GM12865 (cell line): ENCODE data around the gene TSPEAR.
A peak's percentile ranks its signal among the peaks of the same experiment; 100 is the strongest.

Source experiments
- DNase-seq: peaks from one replicate; pipeline ENCODE4 v3.0.0; 2010; ENCODE audit warnings: low read depth
- H3K4me3 ChIP-seq: 2 replicates; pipeline ENCODE4 v1.5.1; 2011; ENCODE audit warnings: mild to moderate bottlenecking, low read depth, low read length, control low read depth
- TF ChIP-seq, protein P1 (sequence below): IDR thresholded peaks from 2 replicates; pipeline ENCODE4 v1.5.1; 2011; ENCODE audit warnings: low read length, control low read depth, low read depth, inconsistent platforms; ENCODE audit not compliant: insufficient read depth; ENCODE audit errors: missing control alignments

Gene TSPEAR

DNA sequence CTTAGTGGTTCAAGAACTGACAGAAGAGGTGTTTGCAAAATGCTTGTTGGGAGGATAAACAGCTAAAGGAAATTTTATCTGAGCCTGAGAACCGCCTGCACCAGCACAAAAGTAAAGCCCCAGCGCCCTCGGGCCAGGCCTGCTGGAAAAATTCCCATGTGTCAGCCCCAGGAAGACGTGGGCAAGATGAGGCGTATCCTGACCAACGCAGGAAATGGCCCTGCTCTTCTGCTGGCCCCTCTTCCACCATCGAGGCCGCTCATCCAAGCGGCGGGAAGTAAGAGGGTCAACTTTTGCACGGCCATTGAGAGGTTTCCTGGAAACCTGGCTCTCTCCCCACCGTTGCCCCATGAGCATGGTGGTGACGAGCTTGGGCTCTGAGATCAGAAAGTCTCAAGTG is 216.4 kb downstream of the TSPEAR start:
- no peak for DNase-seq
- TF ChIP-seq, protein P1, sequence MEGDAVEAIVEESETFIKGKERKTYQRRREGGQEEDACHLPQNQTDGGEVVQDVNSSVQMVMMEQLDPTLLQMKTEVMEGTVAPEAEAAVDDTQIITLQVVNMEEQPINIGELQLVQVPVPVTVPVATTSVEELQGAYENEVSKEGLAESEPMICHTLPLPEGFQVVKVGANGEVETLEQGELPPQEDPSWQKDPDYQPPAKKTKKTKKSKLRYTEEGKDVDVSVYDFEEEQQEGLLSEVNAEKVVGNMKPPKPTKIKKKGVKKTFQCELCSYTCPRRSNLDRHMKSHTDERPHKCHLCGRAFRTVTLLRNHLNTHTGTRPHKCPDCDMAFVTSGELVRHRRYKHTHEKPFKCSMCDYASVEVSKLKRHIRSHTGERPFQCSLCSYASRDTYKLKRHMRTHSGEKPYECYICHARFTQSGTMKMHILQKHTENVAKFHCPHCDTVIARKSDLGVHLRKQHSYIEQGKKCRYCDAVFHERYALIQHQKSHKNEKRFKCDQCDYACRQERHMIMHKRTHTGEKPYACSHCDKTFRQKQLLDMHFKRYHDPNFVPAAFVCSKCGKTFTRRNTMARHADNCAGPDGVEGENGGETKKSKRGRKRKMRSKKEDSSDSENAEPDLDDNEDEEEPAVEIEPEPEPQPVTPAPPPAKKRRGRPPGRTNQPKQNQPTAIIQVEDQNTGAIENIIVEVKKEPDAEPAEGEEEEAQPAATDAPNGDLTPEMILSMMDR = no peak
- no peak overlapping the region for H3K4me3 ChIP-seq

DNA sequence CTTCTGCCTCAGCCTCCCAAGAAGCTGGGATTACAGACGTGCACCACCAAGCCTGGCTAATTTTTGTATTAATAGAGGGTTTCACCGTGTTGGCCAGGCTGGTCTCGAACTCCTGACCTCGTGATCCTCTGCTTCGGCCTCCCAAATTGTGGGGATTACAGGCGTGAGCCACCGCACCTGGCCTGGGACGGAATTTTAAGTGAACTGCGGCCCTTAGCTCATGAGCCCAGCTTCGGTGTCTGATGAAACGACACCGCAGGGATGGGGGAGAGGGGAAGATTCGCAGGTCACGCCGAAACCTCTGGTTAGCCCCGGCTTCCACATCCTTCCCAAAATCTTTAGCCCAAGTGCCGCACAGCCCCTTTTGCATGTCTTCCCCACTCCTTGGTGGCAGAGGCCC is 217.0 kb downstream of the TSPEAR start:
- DNase-seq = no peak
- TF ChIP-seq, protein P1 = no peak

DNA sequence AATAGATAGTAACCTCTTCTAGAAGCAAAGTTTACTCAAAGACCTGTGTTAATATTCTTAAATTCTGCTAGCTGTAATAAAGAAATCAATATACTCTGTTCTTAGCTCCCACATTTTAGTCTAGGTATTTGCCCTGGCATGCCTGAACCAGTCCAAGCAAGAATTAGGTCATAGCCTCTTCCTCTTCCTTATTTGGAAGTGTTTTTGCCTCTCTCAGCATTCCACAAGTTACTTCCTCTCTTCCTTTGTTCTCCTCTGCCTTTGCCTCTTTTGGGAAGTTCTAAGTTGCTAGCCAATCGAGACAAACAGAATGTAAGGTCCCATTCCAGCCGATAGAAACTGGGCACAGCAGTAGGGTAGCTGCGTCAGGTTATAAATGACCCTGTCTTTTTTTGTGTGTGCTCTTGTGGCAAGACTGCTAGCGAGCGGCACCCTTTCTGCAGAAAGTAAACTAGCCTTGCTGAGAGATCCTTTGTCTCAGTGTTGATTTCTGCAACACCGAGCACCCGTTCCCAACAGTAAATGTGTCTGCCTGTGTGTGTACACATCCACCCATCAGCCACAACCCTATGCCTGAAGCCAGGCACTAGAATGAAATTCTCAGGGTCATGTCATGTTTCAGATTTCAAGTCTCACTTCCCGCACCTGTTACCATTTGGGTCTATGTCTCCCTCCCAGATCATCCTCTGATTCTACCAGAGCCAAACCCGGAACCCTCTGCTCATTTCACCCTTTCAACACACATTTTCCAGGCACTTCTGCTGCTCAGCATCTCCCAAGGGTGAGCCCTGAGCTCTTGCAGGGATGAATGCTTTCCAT is 218.6 kb downstream of the TSPEAR start:
- no peak for DNase-seq
- no peak overlapping the region for H3K4me3 ChIP-seq
- TF ChIP-seq, protein P1 = no peak

More for the DNA sequence above, 217.0 kb downstream of the TSPEAR start:
- no peak overlapping the region for H3K4me3 ChIP-seq

DNA sequence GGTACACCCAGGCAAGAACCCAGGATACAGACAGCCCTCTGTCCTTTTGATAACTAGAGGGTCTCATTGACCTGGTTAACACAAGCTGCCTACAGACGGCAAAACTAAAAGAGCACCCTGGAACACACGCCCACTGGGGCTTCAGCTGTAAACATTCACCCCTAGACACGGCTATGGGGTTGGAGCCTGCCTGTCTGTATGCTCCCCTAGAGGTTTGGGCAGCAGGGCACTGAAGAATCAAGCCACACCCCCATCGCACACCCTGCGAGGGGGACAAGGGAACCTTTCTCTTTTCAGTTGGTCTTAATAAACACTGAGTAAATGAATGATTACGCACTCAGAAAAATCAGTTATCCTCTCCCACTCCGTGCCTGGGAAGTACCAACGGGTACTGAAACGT is 220.6 kb downstream of the TSPEAR start:
- TF ChIP-seq, protein P1 = no peak
- H3K4me3 ChIP-seq = no peak overlapping the region
- DNase-seq = no peak

DNA sequence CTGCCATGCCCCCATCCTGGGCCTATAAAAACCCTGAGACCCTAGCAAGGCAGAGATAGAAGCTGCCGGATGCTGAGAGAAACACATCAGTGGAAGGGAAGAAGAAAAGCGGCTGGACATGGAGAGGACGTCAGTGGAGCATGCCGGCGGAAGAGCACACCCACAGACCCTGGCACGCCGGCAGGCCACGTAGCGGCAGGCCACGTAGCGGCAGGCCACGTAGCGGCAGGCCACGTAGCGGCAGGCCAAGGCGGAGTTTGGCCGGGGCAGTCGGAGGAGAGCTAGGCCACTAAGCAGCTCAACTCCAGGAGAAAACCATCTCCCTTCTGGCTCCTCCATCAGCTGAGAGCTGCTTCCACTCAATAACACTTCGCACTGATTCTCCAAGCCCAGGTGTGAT is 221.0 kb downstream of the TSPEAR start:
- DNase-seq = no peak
- no peak overlapping the region for H3K4me3 ChIP-seq
- TF ChIP-seq, protein P1 = no peak

DNA sequence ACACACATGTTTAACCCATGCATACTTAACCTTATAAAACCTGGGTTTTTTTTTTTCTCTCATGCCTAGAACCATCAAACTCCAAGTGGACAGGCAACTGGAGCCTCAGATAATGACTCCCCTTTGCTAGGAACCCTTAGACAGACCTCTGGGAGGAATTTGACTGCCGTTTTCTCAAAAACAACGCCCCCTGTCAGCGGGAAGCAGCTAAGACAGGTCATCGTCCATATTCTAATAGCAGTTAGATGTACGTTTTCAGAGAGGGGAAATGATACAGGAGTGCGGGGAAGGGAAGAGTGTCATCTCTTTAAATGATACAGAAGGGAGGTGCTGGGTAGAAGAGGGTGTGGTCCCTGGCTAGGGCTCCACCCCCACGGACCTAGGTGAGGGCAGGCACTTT is 221.4 kb downstream of the TSPEAR start:
- TF ChIP-seq, protein P1 = no peak
- DNase-seq = no peak

DNA sequence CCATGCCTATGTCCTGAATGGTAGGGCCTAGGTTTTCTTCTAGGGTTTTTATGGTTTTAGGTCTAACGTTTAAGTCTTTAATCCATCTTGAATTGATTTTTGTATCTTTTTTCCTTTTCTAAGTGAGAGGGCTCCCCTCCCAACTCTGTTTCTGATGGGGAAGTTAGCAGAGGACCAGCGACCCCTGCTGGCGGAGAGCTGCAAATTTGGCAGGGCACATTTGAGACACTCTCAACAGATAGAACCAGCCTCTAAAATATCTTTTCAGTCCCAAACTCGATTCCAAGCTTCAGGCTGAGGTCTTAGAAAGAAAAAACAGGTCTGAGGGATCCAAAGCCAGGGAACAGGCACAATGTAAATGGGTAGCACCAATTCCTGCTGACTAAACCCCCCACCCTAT is 223.5 kb downstream of the TSPEAR start:
- peak; percentile 49 for DNase-seq
- TF ChIP-seq, protein P1 = peak; percentile 46
- H3K4me3 ChIP-seq = no peak overlapping the region

More for the DNA sequence above, 221.4 kb downstream of the TSPEAR start:
- no peak overlapping the region for H3K4me3 ChIP-seq
